LNCaP clone FGC (cell line): Measurements from ENCODE around the gene JAKMIP1.

Experiments
- DNase-seq: peaks from one replicate; pipeline ENCODE4 v3.0.0-alpha.2; 2011; ENCODE audit warnings: low read depth
- H3K4me3 ChIP-seq: 2 replicates; pipeline ENCODE4 v1.5.1; 2011; ENCODE audit warnings: mild to moderate bottlenecking, low read depth, low read length, control low read depth
- TF ChIP-seq, protein P1 (sequence below): IDR thresholded peaks from 2 replicates; pipeline ENCODE4 v1.5.1; 2012; ENCODE audit warnings: mild to moderate bottlenecking; ENCODE audit not compliant: control insufficient read depth, insufficient read depth; ENCODE audit errors: extremely low read depth

Gene JAKMIP1

GRCh38 chr4:6092131-6092530, 108.2 kb downstream of the JAKMIP1 start:
- TF ChIP-seq, protein P1, sequence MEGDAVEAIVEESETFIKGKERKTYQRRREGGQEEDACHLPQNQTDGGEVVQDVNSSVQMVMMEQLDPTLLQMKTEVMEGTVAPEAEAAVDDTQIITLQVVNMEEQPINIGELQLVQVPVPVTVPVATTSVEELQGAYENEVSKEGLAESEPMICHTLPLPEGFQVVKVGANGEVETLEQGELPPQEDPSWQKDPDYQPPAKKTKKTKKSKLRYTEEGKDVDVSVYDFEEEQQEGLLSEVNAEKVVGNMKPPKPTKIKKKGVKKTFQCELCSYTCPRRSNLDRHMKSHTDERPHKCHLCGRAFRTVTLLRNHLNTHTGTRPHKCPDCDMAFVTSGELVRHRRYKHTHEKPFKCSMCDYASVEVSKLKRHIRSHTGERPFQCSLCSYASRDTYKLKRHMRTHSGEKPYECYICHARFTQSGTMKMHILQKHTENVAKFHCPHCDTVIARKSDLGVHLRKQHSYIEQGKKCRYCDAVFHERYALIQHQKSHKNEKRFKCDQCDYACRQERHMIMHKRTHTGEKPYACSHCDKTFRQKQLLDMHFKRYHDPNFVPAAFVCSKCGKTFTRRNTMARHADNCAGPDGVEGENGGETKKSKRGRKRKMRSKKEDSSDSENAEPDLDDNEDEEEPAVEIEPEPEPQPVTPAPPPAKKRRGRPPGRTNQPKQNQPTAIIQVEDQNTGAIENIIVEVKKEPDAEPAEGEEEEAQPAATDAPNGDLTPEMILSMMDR = no peak
- no peak overlapping the region for H3K4me3 ChIP-seq
- no peak for DNase-seq

GRCh38 chr4:6090931-6091330, 109.4 kb downstream of the JAKMIP1 start:
- TF ChIP-seq, protein P1 = no peak
- H3K4me3 ChIP-seq = no peak overlapping the region
- DNase-seq = no peak

DNA sequence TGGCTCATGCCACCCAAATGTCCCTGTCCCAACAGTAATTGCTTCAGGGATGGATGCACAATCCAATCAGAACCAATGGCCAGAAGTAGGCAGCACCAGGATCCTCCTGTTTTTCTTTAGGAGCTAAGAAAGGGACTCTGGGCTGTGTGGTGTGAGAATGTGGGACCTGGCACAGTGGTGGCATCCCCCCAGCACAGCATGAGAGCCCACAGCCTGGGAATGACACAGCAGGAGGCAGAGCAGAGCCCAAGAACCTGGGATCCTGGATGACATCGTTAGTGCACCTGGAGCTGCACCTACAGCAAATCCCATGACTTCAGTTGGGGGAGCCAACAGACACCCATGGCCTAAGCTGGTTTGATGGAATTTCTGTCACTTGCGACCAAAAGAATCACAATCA, 111.4 kb downstream of the JAKMIP1 start:
- no peak overlapping the region for H3K4me3 ChIP-seq
- TF ChIP-seq, protein P1 = no peak
- DNase-seq = no peak

- H3K4me3 ChIP-seq = no peak overlapping the region
- TF ChIP-seq, protein P1 = peak; percentile 82
- DNase-seq = peak; percentile 41
These were observed 112.5 kb downstream of the JAKMIP1 start for GRCh38 chr4:6087669-6088341.

DNA sequence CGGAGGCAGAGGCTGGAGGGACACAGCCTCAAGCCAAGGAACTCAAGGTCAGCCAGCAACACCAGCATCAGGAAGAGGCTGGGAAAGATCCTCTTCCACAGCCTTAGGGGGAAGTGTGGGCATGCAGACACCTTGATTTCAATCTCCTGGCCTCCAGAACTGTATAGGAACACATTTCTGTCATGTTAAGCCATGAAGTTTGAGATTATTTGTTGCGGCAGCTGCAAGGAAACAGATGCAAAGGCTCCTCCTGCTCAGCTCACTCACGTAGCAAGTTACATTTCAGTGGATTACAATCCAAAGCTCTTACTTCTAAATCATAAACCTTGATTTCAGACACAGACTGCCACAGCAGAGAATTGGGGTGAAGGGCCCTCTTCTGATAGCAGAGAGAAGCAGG, 113.5 kb downstream of the JAKMIP1 start:
- no peak overlapping the region for H3K4me3 ChIP-seq
- TF ChIP-seq, protein P1 = no peak
- no peak for DNase-seq

DNA sequence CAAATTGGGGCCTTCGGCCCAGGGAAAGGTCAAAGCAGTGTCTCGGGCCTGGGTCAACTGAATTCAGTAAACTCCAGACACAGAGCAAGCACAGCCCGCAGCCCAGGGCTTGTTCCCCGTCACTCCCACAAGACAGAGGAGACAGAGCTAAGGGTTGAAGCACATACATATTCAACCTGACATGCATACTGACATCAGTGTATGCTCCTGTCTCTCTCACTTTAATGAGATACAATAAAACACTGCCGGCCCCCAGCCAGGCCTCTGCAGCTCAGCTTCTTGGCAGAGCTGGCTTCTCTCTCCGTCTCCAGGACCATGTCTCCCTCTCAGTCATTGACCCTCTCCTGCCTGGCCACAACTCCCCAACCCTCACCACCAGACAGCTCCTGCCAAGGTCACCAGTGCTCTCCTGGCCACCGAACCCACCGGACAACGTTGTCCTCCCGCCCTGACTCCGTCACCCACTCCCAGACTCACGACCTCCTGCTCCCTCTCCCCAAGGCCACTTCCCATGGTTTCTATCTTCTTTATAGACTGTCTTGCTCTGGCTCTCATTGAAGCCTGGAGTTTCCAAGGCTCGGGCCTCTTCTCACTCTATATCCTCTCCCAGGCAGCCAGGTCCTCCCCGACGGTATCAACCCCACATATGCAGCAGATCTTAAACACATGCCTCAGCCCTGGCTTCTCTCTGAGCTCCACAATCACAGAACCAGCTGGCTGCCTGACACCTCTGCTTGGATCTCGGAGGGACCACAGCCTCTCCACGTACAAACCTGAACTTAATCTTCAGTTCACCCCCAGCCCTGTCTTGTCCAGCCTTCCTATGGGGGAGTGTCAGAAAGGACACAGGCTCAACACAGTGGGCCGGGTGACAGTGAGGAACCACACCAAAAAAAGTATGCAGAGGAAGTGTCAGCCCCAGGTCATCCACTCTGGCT, 114.4 kb downstream of the JAKMIP1 start:
- no peak overlapping the region for H3K4me3 ChIP-seq
- DNase-seq = no peak

More for the DNA sequence above, 114.4 kb downstream of the JAKMIP1 start:
- TF ChIP-seq, protein P1 = no peak
